GM18868 (cell line): ENCODE measurements around the gene FILIP1L.

ENCODE experiments used
- ATAC-seq: cut with Tn5 transposase; IDR thresholded peaks from one replicate; pipeline ENCODE4 v1.9.1; 2021; ENCODE audit warnings: mild to moderate bottlenecking, moderate library complexity; ENCODE audit not compliant: unreplicated experiment

Gene FILIP1L

GRCh38 chr3:99818818-99819217, 295.5 kb downstream of the FILIP1L start:
- ATAC-seq = no peak

GRCh38 chr3:99817437-99818240, 296.7 kb downstream of the FILIP1L start, which contains the start of gene CMSS1:
Gene CMSS1 (plus strand): TSS chr3:99817862.
- ATAC-seq = peak; percentile 97

DNA sequence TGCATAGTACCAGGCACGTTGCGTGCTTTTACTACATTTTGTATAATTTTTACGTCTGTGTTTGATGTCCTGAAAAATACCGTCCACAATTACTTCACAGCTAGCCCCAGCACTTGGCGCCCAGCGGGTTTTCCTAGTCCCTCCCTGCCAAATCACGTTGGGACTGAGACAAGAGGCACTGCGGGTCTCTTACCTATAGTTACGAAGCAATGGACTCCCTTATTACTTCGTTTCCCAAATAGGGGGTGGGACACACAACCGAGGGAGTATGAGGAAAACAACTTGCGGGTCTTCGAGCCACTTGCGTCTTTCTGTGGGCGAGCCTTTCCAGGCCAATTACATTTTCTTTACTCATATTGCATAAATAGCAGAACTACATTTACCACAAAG, 297.3 kb downstream of the FILIP1L start:
- no peak for ATAC-seq

DNA sequence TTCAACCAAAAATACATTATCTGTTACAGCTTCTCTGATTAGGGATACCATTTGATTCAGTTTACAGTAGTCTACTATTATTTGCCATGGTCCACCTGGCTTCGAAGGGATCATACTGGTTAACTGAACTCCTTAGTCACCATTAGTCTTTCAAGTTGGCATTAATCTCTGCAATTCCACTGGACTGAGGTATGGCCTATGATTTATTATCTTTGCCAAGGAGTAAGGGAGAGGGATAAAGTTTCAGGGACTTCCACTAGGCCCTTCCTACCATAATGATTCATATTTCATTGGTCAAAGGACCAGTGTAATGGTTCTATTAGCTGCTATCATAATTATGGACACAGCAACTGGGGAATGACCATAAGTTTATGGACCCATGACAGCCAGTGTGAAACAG, 303.9 kb downstream of the FILIP1L start:
- no peak for ATAC-seq

DNA sequence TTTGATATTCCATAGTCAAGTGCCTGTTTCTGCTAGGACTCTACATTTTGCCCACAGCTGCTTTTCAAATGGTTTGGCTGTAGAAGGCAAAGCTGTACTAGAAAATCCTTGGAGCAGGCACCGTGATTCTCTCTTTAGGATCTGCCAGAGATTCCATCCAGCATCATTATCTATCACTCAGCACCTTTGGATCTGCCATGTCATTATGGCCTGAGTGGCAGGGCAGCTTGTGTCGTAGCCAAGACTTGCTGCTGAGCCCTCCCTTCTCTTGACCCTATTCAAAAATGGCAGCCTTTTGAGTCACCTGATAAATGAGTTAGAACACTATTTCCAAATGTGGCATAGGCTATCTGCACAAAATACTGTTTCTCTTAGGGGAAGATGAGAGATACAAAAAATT, 304.7 kb downstream of the FILIP1L start:
- no peak for ATAC-seq

DNA sequence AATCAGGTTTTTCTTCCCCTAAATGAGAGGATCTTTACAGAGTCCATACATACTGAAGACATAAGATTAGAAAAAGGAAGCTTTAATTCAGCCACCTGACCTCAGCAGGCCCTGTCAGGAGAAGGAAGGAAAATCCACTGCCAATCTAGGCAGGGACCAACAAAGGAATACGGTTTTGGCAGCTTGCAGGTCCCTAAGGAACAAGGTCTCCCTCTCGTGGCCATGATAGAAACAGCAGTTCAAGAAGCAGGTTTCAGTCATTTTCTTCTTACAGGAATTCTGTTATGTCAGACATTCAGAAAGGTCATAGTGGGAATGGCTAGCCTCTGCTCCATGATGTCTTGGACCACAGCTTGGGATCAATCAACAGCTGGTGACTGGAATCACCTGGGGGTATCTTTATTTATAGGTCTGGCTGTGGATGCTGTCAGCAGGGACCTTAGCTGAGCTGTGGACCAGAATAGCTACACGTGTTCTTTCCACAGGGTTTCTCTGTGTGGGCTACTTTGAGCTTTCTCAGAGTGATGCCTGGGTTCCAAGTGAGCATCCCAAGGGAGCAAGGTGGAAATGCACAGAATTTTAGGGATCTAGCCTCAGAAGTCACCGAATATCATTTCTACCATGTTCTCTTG, 306.0 kb downstream of the FILIP1L start:
- ATAC-seq = peak; percentile 70

DNA sequence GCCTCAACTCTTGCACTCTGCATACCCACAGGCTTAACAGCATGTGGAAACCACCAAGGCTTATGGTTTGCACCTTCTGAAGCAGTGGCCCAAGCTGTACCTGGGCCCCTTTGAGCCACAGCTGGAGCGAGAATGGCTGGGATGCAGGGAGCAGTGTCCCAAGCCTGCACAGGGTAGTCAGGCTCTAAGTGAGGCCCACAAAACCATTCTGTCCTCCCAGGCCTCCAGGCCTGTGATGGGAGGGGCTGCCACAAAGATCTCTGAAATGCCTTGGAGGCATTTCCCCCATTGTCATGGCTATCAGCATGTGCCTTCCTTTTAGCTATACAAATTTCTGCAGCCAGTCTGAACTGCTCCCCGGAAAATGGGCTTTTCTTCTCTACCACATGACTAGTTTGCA, 309.1 kb downstream of the FILIP1L start:
- ATAC-seq = no peak

DNA sequence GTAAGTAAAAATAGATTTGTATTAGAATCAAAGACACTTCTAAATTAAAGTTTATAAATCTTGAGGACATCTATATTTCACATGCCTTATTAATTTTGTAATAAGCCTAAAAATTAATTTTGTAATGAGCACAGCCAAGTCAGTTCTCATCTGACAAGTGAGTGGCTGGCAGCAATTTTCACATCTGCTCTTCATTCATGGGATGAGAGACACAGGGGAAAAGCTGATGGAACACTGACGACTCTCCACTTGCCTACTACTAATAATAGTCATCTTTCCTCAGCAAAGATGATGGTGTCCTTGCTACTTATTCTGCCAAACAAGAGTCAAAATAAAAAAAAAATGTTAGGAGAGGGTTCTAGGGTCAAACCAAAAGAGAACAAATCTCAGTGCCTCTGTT, 311.0 kb downstream of the FILIP1L start:
- ATAC-seq = no peak

- no peak for ATAC-seq
Measured at GRCh38 chr3:99799422-99799821, 314.9 kb downstream of the FILIP1L start.

DNA sequence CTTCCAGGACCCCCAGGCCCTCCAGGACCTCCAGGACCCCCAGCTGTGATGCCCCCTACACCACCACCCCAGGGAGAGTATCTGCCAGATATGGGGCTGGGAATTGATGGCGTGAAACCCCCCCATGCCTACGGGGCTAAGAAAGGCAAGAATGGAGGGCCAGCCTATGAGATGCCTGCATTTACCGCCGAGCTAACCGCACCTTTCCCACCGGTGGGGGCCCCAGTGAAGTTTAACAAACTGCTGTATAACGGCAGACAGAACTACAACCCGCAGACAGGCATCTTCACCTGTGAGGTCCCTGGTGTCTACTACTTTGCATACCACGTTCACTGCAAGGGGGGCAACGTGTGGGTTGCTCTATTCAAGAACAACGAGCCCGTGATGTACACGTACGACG, 318.7 kb downstream of the FILIP1L start:
- ATAC-seq = no peak

DNA sequence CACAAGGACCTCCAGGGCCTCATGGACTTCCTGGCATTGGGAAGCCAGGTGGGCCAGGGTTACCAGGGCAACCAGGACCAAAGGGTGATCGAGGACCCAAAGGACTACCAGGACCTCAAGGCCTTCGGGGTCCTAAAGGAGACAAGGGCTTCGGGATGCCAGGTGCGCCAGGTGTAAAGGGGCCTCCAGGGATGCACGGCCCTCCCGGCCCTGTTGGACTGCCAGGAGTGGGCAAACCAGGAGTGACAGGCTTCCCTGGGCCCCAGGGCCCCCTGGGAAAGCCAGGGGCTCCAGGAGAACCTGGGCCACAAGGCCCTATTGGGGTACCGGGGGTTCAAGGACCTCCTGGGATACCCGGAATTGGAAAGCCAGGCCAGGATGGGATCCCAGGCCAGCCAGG, 319.8 kb downstream of the FILIP1L start:
- ATAC-seq = no peak

- peak; percentile 100 for ATAC-seq
Measured at GRCh38 chr3:99789011-99789721, 325.1 kb downstream of the FILIP1L start.
